SW 1271 (cell line): ENCODE results near the gene WDR45B.
A peak's percentile ranks its signal among the peaks of the same experiment; 100 is the strongest.

Experiments used
- DNase-seq, 2 experiments: peaks; one replicate each; lab custom pipeline; 2025; lab: John Stamatoyannopoulos, UW

The WDR45B gene

DNA sequence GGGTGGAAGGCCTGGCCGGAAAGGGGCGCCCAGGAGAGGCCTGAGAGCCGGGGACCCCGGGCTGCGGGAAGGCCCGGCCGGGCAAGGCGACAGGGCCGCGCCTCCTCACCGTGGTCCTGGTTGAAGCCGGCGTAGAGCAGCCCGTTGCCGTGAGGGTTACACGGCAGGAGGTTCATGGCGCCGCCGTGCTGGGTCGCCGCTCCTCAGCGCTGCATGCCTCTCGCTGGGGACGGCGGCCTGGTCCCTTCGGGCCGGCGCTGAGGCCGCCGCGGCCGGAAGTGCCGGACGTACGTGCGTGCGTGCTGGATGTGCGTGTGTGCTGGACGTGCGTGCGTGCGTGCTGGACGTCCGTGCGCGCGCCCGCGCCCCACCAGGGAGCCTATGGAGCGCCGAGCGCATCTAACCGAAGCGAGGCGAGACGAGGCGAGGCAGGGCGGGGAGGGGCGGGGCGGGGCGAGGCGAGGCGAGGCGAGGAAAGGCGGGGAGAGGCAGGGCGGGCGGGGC lies at the start of gene WDR45B:
Gene WDR45B (minus strand): TSS at position 280 of the 504 bp plus-strand sequence. CDS start 104 bp downstream, at position 176.
- DNase-seq: peak; percentile 84 to 90

DNA sequence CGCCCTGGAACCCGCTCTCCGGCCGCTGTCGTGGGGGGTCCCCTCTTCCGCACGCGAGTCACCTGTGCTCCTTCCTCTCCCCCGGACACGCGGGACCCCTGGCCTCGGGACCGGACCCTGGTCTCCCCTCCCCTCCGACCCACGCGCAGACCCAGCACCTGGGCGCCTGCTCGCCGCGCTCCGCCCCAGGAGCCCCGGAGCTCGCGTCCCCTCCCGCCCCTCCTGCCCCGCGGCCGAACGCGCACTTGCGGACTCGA lies 49.5 kb upstream of the WDR45B start:
- no peak for DNase-seq

DNA sequence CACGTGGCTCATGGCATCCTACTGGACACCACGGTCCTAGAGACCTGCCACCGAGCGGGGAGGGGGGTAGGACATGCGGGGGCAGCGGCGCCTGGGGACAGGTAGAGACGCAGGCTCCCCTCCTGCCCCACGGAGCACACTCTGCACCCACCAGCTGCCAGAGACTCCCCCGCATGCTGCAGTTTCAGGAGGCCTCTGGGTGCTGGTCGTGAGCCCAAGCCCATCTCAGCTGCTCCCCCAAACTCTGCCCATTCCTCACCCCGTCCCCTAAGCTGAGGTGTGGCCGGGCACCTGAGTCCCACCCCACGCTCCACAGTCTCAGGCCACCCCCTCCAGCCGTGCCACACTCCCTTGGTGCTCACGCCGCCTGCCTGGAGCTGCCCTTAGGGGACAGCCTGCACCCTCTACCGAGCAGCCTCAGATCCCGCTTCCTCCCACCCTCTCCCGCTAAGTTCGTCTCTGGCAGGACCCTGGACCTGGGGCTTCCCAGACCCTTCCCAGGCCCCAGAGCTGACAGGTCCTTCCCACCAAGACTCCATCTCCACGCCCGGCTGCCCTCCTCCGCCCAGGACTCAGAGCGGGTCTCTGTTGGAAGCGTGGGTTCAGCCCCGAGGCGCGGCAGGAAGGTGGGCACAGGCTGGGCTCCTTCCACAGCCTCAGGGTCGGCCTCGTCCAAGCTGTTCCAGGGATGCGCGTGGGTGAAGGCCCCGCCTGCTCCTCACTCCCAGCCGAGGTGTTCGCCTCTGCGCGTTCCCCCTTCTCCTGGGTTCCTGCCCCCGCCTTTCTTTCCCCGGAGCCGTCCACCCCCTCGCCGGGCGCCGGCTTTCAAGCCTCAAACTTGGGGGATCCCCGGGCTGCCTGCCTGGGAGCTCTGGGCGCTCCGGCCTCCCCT lies 48.9 kb upstream of the WDR45B start:
- no peak for DNase-seq

DNA sequence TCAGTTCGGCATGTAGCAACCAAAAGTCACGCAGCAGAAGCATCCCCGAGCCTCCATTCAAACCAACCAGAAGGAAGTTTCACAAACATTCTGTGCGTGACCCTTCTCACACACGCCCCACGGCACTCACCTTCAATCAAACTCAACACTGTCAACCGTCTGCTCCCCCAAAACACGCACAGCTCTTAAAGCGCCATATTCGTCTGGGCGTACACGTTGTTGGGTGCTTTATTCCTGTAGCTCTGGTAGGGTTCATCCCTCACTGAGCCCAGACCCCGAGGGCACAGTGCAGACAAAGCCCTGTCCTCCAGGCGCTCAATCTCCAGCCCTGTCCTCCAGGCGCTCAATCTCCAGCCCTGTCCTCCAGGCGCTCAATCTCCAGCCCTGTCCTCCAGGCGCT lies 48.0 kb upstream of the WDR45B start:
- no peak for DNase-seq

DNA sequence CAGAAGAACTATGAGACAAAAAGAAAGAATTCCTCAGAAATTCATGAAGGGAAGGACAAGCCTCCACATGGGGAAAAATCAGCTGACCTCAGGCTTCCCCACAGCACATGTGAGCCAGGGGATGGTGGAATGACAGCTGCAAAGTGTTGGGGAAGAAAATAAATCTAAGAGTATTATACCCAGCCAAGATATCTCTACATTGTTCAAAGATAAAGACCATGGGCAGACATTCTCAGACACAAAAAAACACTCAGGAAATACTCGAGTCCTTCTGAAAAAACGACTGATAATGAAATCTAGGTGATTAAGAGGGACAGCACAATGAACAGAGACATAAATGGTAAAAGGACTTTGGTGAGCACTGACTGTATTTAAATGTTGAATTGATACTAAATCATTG lies 46.4 kb upstream of the WDR45B start:
- no peak for DNase-seq

DNA sequence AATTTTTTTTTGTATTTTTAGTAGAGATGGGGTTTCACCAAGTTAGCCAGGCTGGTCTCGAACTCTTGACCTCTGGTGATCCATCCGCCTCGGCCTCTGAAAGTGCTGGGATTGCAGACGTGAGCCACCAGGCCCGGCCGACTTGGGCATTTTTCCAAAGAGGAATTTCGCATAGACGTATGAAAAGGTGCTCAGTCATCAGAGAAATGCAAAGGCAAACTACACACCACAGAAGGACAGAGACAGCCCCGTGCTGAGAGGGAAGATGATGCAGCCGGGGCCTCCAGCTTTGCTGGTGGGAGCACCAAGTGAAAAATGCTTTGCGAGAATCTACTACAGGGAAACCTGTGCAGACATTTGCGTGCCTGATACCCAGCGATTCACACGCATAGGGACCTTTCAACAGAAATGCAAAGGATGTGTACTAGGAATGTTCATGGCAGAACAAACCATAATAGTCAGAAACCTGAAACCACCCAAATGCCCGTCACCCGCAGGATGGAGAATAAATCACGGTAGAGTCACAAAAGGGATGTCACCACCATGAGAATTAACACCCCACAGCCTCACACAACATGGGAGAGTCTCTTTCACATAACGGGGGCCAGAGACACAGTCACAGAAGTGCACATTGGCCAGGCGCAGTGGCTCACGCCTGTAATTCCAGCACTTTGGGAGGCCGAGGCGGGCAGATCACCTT lies 45.1 kb upstream of the WDR45B start:
- DNase-seq: no peak

DNA sequence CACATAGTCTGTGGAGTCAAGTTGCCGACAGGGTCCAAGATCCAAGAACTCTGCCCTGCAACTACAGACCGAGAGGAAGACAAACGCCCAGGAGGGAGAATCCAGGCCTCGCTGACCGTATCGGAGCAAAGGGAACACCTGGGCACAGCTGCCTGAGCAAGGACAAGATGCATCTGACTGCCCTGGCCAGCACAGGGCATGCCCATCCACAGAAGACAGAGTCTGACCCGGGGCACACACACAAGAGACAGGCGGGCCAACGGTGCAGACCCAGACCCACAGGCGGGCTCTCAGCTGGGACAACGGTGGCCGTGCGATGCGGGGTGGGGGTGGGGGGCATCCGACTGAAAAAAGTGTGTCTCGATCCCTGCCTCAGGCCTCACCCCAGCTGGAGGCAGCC lies 44.0 kb upstream of the WDR45B start:
- DNase-seq: no peak

DNA sequence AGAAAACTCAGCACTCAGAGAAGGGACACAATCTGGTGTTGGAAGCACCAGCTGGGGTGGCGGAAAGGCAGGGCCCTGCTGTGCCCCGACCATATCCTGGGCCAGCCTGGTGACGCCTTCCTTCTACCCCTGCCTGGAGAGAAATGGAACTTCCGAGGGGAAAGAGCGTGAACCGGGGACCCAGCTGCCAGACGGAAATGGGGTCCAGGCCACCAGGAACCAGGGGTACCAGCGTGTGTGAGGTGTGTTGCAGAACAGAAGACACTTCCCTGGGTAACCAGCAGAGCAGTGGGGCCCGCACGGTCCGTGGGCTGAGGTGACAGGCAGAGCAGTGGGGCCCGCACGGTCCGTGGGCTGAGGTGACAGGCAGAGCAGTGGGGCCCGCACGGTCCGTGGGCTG lies 43.5 kb upstream of the WDR45B start:
- DNase-seq: no peak

DNA sequence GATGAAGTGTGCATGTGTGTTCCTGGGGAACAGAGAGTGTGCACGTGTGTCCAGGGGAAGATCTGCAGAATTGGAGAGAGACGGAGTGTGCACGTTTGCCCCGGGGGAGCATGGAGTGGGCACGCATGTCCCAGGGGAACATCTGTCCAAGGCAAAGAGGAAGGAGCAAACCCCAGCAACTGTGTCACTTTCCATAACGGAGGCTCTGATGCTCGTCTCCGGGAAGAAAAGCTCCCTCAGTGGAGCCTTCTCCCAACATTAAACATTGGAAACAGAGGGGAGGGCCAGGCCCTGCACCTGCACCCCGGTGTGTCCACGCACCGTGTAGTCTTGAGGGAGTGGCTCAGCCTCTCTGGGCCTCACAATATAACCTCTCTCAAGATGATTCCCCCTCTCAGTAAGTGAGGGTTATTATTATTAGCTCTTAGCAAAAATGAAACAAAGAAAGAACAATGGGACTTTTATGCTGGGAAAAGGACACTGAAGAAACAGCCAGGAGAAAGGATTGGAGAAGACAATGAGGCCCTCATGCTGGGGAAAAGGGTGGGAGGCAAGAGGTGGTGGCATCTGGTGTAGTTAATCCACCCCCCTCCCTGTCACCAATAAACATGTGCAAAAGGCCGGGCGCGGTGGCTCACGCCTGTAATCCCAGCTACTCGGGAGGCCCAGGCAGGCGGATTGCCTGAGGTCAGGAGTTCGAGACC lies 42.7 kb upstream of the WDR45B start:
- DNase-seq: no peak

DNA sequence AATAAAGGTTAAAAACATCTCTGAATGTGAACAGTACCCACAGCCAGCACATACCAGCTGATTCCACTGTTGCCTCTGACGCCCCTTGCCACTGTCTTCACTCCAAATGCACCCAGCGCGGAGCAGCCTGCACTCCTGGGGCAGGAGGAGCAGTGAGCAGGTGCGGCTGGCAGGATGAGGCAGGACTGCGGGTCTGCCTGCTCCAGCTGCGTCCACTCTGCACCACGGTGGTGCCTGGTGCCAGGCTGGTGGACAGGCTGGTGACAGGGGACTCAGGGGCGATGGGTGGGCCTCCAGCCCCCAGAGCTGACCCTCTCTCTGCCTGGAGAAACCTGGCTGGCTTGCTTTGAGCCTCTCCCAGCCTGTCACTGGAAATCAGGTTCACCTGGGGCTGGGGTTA lies 40.8 kb upstream of the WDR45B start:
- DNase-seq: no peak

DNA sequence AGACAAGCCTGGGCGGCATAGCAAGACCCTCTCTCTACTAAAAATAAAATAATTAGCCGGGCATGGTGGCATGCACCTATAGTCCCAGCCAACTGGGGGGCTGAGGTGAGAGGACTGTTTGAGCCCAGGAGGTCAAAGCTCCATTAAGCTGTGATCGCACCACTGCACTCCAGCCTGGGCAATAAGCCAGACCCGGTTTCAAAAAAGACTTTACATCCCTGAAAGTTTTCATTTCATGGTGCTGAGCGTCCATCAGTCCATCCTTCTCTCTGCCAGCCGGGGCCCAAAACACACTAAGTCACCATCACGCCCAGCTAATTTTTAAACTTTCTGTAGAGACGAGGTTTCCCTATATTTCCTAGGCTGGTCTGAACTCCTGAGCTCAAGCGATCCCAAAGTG lies 39.6 kb upstream of the WDR45B start:
- DNase-seq: no peak

DNA sequence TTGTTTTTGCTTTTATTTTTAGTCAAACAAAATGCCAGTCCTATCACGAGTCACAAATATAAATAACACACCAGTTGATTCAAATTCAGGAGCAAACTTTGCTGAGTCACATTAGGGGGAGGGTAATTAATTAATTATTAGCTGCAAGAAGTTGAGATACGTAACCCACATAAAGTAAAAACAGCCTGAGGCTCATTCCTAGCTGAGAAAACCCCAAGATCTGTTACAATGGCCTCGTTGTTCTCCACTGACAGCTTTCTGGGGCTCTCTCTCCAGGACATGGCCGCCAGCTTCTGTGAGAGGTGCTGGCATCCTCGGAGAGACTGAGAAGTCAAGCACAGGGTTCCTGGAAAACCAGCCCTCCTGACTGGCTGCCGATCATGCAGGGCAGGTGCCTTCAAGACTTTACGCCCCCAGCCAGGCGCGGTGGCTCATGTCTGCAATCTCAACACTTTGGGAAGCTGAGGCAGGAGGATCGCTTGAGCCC lies 39.2 kb upstream of the WDR45B start:
- DNase-seq: no peak

DNA sequence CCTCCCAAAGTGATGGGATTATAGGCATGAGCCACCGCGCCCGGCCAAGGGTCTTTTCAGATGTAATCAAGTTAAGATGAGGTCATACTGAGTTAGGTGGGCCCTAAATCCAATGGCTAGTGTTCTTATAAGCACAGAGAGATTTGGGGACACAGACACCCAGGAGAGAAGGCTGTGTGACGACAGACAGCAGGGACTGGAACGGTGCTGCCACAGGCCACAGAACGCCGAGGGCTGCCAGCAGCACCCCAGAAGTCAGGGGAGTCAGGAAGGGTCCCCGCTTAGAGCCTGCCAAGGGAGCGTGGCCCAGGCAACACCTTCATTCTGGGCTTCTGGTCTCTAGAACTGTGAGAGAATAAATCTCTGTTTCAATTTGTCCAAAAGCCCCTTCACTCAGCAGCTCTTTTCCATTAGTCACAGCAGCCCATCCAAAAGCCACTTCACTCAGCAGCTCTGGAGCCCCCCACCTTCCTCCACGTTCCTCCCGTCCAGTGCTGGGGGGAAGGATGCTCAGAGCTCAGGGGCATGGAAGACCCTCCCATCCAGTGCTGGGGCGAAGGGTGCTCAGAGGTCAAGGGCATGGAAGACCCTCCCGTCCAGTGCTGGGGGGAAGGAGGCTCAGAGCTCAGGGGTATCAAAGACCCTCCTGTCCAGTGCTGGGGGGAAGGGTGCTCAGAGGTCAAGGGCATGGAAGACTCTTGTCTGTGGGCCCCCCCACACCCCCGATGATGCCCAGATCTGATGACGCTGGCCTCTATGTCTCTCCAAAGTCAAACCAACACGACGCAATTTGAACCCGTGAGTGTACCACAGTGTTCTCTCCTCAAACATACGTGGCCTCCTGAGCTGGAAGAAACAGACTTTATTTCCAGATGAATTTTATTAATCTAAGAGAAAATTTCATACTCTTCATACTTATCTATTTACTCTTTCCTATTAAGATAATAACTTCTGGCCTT lies 38.4 kb upstream of the WDR45B start:
- no peak for DNase-seq

DNA sequence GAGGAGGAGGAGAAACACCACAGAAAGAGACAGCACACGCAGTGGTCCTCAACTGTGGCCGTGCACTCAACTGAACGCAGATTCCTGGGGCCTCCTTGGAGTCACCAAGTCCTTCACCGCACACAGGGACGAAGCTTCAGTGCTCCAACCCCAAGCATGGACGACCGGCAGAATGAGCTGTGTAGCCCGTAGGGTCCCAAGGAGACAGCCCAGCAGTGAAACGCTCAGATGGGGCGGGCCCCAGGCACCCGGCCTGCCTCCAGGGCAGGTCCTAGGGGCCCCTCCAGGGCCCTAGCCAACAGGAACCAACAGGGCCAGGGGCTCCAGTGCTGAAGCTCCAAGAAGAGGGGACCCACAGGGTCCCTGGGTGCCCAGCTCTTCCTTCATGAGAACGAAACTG lies 37.0 kb upstream of the WDR45B start:
- DNase-seq: no peak

DNA sequence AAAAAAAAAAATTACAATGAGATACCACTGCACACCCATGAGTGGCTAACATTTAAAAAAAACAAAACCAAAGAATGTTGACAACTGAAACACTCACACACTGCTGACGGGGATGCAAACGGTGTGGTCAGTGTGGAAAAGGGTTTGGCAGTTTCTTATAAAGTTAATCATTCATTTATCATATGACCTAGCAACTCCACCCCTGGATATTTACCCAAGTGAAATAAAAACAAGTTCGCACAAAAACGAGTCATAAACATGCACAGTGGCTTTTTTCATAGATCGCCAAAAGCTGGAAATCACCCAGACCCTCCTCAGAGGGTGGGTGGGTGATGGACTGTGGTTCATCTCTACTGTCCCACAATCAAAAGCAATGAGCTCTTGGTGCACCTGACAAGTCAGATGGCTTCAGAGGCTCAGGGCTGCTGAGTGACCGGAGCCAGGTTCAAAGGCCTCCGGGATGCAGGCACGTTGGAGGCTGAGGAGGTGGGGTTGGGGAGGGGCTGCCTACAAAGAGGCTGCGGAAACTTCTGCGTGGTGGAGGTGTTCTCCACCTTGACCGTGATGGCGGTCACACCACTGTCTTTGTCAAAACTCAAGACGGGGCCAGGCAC lies 36.1 kb upstream of the WDR45B start:
- DNase-seq: no peak

DNA sequence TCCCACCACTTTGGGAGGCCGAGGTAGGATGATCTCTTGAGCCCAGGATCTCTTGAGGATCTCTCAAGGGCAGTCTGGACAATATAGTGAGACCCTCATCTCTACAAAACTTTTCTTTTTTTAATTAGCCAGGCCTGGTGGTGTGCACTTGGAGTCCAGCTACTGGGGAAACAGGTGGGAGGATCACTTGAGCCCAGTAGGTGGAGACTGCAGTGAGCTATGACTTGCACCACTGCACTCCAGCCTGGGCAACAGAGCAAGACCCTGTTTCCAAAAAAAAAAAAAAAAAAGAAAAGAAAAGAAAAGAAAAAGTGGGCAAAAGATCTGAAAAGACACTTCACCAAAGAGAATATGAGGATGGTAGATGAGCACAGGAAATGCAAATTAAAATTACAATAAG lies 35.3 kb upstream of the WDR45B start:
- no peak for DNase-seq

DNA sequence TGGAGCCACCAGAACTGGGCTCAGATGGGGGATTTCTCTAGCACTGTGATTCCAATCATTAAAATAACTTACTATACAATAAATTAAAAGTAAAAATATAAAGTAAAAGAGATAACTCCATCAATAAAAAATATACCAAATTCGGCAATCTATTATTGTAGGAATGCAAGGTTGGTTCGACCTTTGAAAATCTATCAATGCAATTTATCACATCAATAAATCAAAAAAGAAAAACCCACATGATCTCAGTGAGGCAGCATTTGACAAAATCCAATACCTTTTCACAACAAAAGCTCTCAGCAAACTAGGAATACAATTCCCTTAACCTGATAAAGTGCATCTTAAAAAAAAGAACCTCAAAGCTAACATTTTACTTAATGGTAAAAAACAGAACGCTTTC lies 33.3 kb upstream of the WDR45B start:
- no peak for DNase-seq

DNA sequence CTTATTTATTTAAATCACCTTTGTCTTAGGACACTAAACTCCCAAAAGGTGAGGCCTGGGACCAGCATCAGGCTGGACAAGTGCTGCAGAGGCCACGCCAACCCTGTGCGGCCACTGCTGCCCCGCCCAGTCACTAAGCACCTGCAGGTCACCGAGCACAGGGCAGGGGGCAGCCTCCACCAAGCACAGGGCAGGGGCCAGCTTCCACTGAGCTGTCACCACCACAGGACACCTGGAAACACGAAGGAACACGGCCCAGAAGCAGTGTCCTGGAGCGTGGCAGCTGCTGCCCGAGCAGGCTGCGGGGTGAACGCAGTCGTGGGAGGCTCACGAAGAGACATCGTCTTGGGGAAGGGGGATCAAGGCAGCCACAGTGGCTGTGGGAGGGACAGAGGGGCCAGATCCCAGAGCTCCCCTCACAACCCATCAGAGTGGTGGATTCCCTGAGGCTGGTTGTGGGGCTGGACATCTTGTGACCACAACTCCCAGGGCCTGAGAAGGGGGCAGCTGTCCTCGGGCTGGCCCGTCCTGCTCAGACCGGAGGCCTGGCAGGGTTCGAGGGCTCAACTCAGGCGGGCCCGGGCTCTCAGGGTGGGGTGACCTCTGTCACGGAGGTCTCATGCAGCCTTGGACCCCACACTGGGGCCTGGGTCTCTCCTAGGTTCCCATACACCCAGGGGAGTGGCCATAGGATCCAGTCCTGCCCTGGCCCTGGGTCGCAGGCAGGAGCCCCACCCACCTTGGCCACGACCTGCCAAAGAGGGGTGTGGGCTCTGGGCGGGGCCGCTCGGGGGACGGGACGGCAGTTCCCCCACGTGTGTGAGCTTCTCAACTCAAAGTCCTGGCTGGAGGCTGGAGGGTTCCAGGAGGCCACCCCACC lies 31.6 kb upstream of the WDR45B start:
- no peak for DNase-seq

DNA sequence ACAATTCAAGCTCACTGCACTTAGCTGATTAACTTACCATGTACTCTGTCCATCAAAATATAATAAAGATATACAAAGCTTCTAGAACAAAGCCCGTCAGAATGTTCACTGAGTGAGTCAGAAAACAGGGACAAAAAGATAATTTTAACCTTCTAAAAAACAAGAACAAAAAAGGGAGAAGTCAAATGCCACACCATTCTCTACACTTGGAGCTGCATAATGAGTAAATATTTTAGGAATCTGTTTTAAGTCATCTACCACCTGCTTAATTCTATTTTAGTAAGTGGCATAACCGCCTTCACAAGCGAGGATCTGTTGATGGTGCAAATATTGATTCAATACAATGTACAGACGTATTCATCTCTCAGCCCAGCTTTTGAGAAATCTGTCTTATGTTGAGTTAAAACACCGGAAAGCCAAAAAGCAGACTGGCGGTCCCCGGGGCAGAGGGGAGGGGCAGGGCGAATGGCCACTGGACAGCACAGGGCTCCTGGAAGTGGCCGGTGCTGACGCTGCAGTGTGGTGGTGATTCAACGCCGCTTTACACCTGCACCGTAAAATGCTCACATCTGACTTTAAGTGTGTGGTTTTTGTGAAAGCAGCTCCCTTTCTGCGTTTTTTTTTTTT lies 30.1 kb upstream of the WDR45B start:
- no peak for DNase-seq
